Suprapubic skin (tissue), 4 donors: ENCODE data around the gene SCPEP1.

Experiments used
- CTCF ChIP-seq, 2 donors: fragments of 200-600 bp in 1 of 2; fragments of 450-650 bp in 1 of 2; sonication (generic) in 1 of 2; IDR thresholded peaks; one replicate each; pipeline ENCODE4 v1.5.1; 2016 to 2019; ENCODE audit warnings: antibody characterized with exemption in 2 of 2, mild to moderate bottlenecking in 1 of 2, moderate library complexity in 1 of 2
- EP300 ChIP-seq: sonication (generic); formaldehyde crosslinking; IDR thresholded peaks from one replicate; pipeline ENCODE4 v1.6.1; 2017; ENCODE audit warnings: antibody characterized with exemption
- POLR2A ChIP-seq, 2 donors: fragments of 450-650 bp; IDR thresholded peaks; one replicate each; pipeline ENCODE4 v1.6.1; 2017; ENCODE audit warnings: antibody characterized with exemption in 2 of 2, mild to moderate bottlenecking in 2 of 2, moderate library complexity in 2 of 2
- POLR2AphosphoS5 ChIP-seq, 3 donors: sonication (generic); formaldehyde crosslinking; IDR thresholded peaks; one replicate each; pipeline ENCODE4 v1.6.1; 2017; ENCODE audit warnings: antibody characterized with exemption in 3 of 3

GRCh38 chr17:56976941-56977608, 856 bp upstream of the SCPEP1 start:
- TF ChIP-seq POLR2AphosphoS5 (IDR thresholded peaks at IDR 0.05): no peak
- no peak for TF ChIP-seq CTCF (IDR thresholded peaks at IDR 0.05)
- no peak for TF ChIP-seq EP300
- no peak for TF ChIP-seq POLR2A (IDR thresholded peaks at IDR 0.05)
